Mucosa of gallbladder (tissue), 1 donor: ENCODE data around the gene GRK5. TPM values are rescaled to one million over a fixed set of nuclear protein-coding genes. Genes with fewer than 3 reads are reported as not detected.
A peak's percentile ranks its signal among the peaks of the same experiment; 100 is the strongest.

Experiments
- DNase-seq: peaks from one replicate; pipeline ENCODE4 v3.0.0-alpha.2; 2020; ENCODE audit warnings: low spot score
- total RNA-seq: library from RNA; stranded (reverse); gene quantifications from one replicate; pipeline ENCODE4 v1.2.1, GENCODE V29; 2021
- donor health status: DM: no; HTN: no; CAD: no.

GRK5 gene
- total RNA-seq, 1 donor from 2014 or later = 21.1 TPM

- DNase-seq = peak; percentile 45
Observed at GRCh38 chr10:119341459-119342301, 134.3 kb downstream of the GRK5 start.

GRCh38 chr10:119342335-119342734 is 135.0 kb downstream of the GRK5 start:
- no peak for DNase-seq

DNA sequence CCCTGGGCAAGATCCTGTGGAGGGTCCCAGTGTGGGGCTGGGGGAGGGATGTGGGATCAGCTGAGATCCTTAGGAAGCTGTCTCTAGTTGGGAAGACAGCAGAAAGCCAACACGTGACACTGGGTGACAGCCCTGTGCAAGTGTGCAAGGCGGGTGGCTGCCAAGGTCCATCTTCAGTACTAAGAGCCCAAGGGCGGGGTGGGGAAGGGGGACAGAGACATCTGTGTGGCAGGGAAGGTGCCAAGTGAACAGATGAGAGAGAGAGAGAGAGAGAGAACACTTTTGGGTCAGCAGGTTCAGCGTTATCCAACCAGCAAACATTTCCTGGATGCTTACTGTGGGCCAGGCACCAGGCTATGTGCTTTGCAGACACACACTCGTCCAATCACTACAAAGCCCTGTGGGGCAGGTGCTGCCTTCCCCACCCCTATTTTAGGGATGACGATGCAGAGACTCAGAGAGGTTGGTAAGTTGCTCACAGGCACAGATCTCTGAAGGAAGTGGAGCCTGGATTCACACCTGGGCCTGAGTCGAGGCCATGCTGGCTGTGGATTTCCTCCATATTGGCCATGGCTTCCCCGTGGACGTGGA is 135.7 kb downstream of the GRK5 start:
- DNase-seq = no peak

- DNase-seq = no peak
Observed at GRCh38 chr10:119344381-119344780, 137.0 kb downstream of the GRK5 start.

DNA sequence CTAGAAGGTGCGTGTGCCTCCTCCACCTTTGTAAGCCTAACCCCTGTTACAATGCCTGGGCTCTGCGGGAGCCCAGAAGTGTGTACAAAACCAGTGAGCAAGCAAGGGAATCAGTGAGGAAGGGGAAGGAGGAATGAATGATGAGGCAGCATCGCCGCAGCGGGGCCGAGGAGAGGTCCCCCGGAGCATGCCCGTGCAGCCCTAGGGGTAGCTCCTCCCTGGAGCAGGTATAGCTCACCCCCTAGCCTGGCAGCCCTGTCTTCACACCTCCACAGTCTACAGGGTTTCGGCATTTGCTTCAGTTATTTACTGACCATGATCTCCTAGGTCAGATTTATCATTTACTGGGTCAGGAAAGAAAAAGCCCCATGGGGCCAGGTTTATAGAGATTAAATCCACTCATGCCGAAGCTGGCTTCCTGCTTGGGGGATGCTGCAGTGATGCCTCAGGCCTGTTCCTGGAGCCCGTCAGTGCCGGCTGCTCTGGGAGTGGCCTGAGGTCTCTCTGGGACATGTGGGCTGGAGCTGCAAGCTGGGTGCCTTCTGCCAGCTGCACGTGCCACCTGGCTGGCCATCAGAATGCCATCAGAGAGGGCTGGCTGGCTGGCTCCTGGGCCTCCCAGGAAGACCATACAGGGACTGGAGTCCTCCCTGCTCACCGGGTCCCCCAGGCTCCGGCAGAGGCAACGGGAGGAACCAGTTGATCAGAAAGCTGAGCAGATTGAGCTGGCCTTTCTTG is 138.9 kb downstream of the GRK5 start:
- no peak for DNase-seq

DNA sequence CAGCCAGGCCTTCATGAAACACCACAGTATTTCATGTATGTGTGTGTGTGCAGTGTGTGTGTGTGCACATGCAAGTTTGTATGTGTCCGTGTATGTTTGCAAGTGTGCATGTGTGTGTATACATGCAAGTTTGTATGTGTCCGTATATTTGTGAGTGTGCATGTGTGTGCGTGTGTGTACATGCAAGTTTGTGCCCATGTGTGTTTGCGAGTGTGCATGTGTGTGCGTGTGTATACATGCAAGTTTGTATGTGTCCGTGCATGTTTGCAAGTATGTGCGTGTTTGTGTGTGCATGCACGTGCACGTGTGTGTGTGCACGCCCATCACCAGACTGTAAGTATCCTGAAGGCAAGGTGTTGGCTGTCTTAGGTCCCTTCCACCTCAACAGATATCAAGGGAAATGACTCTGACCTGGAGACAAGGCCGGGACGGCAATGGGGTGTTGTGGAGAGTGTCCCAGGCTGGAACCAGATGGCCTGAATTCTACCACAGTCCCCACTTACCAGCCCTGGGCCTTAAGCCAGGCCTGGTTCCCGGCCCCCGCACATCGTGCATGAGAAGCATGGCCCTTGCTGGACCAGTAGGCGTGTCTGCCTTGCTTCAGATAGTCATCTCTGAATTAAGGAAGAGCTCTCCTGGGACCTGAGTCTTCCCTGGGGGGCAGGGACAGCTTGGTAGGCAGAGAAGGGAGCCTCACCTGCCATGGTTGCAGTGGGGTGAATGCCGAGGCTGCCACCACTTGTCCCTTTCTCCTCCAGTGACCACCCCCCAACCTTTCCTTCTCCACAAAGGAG is 140.0 kb downstream of the GRK5 start:
- DNase-seq = no peak

DNA sequence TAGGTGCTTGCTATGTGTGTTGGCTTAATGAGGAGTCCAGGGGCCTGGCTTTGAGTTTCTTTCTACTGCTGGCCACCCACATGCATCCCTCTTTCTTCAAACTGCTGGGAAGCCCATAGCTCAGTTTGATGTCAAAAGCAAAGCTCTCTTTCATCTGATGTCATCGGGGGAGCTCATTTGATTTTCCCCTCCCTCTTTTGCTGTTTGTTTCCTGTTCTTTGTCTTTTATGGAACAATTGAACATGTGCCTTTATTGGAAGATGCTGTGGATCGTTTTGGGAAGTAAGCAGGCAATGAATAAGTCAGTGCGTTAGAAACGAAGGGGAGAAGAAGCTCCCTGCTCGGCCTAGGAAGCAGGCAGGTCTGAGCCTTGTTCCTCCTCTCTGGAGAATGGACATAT is 140.7 kb downstream of the GRK5 start:
- DNase-seq = no peak

GRCh38 chr10:119348516-119349240 is 141.3 kb downstream of the GRK5 start:
- DNase-seq = peak; percentile 20

- no peak for DNase-seq
Observed at GRCh38 chr10:119349341-119349740, 142.0 kb downstream of the GRK5 start.

DNA sequence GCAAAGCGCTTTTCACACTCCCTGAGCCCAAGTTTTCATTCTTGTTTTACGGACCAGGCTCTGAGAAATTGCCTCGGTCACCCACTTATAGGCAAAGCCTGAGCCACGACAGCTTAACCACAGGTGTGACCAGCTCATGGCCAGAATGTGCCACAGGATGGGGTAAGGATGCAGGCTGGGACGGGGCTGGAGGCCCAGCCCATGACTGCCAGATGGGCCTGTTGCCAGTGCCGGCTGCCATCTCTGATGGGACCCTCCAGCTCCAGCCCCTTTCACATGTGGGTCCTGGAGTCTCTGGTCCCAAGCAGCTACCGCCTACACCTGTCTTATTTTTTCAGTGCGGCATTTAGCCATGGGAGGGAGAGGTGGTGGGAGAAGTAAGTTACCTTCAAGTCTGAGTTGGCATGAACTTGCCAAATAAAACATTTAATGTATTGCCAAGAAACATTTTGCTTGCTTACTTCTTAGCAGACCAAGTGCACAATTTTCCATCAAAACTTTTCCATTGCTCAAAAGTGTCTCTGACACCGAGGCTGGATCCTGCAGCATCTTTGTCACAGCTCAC is 142.6 kb downstream of the GRK5 start:
- no peak for DNase-seq

- no peak for DNase-seq
Observed at GRCh38 chr10:119350502-119351097, 143.2 kb downstream of the GRK5 start.

GRCh38 chr10:119351189-119351588 is 143.8 kb downstream of the GRK5 start:
- no peak for DNase-seq

GRCh38 chr10:119352042-119352441 is 144.7 kb downstream of the GRK5 start:
- no peak for DNase-seq

- DNase-seq = no peak
Observed at GRCh38 chr10:119352807-119353206, 145.4 kb downstream of the GRK5 start.

- DNase-seq = no peak
Observed at GRCh38 chr10:119353421-119353820, 146.1 kb downstream of the GRK5 start.

GRCh38 chr10:119355930-119356329 is 148.6 kb downstream of the GRK5 start:
- no peak for DNase-seq

DNA sequence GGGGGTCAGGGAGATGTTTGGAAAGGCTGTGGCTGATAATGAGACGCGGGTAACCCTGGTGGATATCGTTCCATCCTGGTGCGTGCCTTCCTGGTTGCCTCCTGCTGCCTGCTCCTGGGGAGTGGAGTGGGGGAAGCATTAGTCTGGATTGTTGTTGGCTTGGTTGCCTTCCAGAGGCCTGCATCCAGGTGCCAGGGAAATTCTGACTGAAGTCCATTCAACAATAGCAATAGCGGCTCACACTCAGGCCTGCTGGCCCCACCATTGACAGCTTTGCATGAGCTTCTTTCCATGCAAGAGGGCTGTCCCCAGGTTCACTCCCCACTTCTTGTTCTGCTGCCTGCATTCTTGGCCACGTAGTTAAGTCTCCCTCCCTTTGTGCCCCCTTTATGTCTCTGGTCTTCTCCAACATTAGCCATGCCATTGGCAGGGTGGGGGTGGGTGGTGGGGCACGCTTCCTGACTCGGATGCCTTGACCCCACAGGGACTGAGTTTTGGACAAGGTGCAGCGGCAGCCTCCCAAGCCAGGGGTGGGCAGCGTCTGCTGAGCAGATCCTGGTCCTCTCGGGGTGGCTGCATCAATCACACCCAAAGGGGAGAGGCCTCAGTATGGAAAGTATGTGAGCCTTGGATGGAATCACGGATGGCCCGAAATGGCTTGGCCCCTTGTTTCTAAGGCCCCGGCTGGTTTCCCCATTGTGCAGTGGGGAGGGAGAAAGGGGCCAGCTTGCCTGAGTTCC is 150.2 kb downstream of the GRK5 start:
- DNase-seq = no peak

DNA sequence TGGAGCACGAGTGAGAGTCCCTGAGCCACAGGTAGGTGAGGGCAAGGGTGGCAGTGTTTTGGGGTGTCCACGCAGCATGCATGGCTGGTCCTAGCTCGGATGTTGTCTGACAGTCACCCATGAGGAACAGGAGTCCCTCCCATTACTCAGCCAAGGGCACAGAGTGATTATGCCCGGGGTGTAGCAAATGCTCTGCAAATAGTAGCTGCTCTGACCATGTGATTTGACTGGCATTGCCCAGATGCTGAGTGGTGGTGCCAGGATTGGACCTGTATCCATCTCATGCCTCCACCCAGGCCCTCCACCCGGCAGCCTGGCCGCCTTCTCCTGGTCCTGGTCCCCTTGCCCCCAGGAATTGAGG is 150.8 kb downstream of the GRK5 start:
- DNase-seq = no peak

DNA sequence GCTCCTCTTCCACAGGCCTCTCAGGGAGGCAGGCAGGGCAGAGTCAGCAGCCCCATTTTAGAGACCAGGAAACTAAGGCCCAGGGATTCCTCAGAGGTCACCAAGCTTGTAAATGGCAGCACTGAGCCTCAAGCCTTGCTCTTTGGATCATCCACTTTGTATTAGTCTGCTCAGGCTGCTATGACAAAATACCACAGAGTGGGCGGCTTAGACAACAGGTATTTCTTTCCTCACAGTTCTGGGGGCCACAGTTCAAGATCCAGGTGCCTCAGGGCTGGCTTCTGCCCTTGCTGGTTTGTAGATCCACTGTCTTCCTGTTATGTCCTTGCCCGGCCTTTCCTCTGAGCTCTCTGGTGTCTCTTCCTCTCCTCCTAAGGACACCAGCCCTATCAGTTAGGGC is 151.2 kb downstream of the GRK5 start:
- no peak for DNase-seq

- DNase-seq = no peak
Observed at GRCh38 chr10:119359025-119359424, 151.7 kb downstream of the GRK5 start.
